Measurements from ENCODE around the gene SRP72.

GRCh38 chr4:56433280-56433679, 34.1 kb upstream of the SRP72 start:
- no peak for TF ChIP-seq POLR2A (IDR thresholded peaks at IDR 0.05)
- no peak for TF ChIP-seq CTCF (IDR thresholded peaks at IDR 0.05)
- TF ChIP-seq EP300 (IDR thresholded peaks at IDR 0.05) = no peak
